Measurements from ENCODE around the gene BARD1.

GRCh38 chr2:214706986-214707385 lies 102.5 kb downstream of the BARD1 start:
- TF ChIP-seq CTCF (IDR thresholded peaks at IDR 0.05) (no peak), EZH2 (IDR thresholded peaks at IDR 0.05; ENCODE audit: borderline replicate concordance, insufficient read depth, low read depth, low read length, poor library complexity, severe bottlenecking) (no peak)
